MCF 10A (cell line): ENCODE measurements around the gene LRRC40. TPM values are rescaled to one million over a fixed set of nuclear protein-coding genes. Genes with fewer than 3 reads are reported as not detected.
A peak's percentile ranks its signal among the peaks of the same experiment; 100 is the strongest.

Experiments used
- BruUV-seq: library from RNA; stranded (reverse); fragments of 400-500 nt; replicated peaks from 2 replicates; lab custom pipeline; 2021; lab: Mats Ljungman, UMichigan
- CTCF ChIA-PET: fragments of 300-600 bp; sonication (Branson Sonifier 250); formaldehyde crosslinking; extraction: SDS; loops from one replicate; lab custom pipeline; 2021; ENCODE audit warnings: antibody characterized with exemption, inconsistent platforms; lab: Yijun Ruan, JAX
- POLR2A ChIA-PET: fragments of 300-600, 350-650 bp; sonication (Branson Sonifier 250); formaldehyde crosslinking; extraction: SDS; loops from one replicate; lab custom pipeline; 2020; ENCODE audit warnings: antibody characterized with exemption, inconsistent platforms; lab: Yijun Ruan, JAX
- DNase-seq: peaks from one replicate; pipeline ENCODE4 v3.0.0-alpha.2; 2018; ENCODE audit not compliant: unreplicated experiment
- H3K27ac Mint-ChIP-seq: one replicate; pipeline ENCODE4 v1.8.0; 2022; ENCODE audit warnings: mild to moderate bottlenecking, low read depth, mixed read lengths; ENCODE audit not compliant: unreplicated experiment
- H3K27me3 Mint-ChIP-seq: one replicate; pipeline ENCODE4 v1.8.0; 2022; ENCODE audit warnings: mixed read lengths; ENCODE audit not compliant: insufficient read depth, unreplicated experiment
- H3K36me3 Mint-ChIP-seq: one replicate; pipeline ENCODE4 v1.8.0; 2022; ENCODE audit warnings: mild to moderate bottlenecking, moderate library complexity, mixed read lengths; ENCODE audit not compliant: insufficient read depth, unreplicated experiment
- H3K4me1 Mint-ChIP-seq: one replicate; pipeline ENCODE4 v1.8.0; 2022; ENCODE audit warnings: mixed read lengths; ENCODE audit not compliant: insufficient read depth, unreplicated experiment
- H3K4me3 Mint-ChIP-seq: one replicate; pipeline ENCODE4 v1.8.0; 2022; ENCODE audit warnings: mild to moderate bottlenecking, moderate library complexity, mixed read lengths; ENCODE audit not compliant: unreplicated experiment
- H3K9me3 Mint-ChIP-seq: one replicate; pipeline ENCODE4 v1.8.0; 2022; ENCODE audit warnings: mixed read lengths; ENCODE audit not compliant: unreplicated experiment
- CTCF ChIP-seq: fragments of 200-600 bp; IDR thresholded peaks from one replicate; pipeline ENCODE4 v1.8.0; 2022; ENCODE audit warnings: antibody characterized with exemption, mild to moderate bottlenecking; ENCODE audit not compliant: unreplicated experiment
- intact Hi-C: fragments of 100-400 bp; cut with micrococcal nuclease; formaldehyde crosslinking; loops from 2 replicates; pipeline ENCODE4 v1.14.1; 2022
- total RNA-seq: library from RNA; stranded (reverse); gene quantifications from 2 replicates; pipeline ENCODE4 v1.2.3, GENCODE V29; 2022

The LRRC40 gene
- total RNA-seq, 1 experiment from 2014 or later = 14.7 TPM

DNA sequence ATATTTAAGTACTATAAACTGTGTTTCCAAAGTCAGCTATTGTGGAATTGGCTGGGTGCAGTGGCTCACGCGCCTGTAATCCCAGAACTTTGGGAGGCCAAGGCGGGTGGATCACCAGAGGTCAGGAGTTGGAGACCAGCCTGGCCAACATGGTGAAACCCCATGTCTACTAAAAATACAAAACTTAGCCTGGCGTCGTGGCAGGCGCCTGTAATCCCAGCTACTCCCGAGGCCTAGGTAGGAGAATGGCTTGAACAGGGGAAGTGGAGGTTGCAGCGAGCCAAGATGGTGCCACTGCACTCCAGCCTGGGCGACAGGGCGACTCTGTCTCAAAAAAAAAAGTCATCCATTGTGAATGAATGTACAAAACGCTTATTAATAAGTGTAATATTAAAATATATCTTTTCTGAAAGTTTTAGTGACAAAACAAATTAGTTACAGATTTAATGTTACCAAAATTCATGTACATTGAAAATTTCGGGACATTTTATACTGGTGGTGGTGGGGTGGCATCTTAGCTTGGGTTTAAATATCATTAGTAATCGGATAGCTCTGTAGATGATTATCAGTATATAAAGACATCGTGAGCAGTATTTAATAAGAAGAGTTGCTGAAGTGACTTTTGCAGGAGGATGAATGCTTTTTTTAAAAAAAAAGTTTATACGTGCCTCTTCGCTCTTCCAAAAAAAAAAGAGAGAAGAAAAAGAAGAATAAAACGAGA is 15.3 kb upstream of the LRRC40 start:
- intact Hi-C loops = loop anchor here (1.0 to 10.0 kb wide), 2 partner anchors 87 to 194 kb away; partner anchors contain the start of gene CTH
- DNase-seq = no peak
- H3K27ac Mint-ChIP-seq = peak overlapping the region; percentile 96
- H3K9me3 Mint-ChIP-seq = no peaks in the 10 kb centered on the region
- peak overlapping the region; percentile 78 for H3K4me3 Mint-ChIP-seq
- no peak for TF ChIP-seq CTCF
- peaks cover 60% of the 10 kb centered on the region for H3K36me3 Mint-ChIP-seq
- POLR2A ChIA-PET = interaction anchor here (0.6 to 9.9 kb wide), 14 partner anchors 10 to 861 kb away, joined by 3 to 193 read pairs (median 6); partner anchors contain the start of genes ANKRD13C, CTH, LRRC40 and ZRANB2
- peaks cover 21% of the 10 kb centered on the region for H3K4me1 Mint-ChIP-seq
- CTCF ChIA-PET = interaction anchor here (0.6 to 1.9 kb wide), 9 partner anchors 11 to 405 kb away, joined by 3 to 11 read pairs (median 3); no protein-coding TSS in a partner anchor
- TSS peak; percentile 85 for BruUV-seq
- no peaks in the 10 kb centered on the region for H3K27me3 Mint-ChIP-seq

- H3K4me1 Mint-ChIP-seq = peaks cover 21% of the 10 kb centered on the region
- H3K27ac Mint-ChIP-seq = peak overlapping the region; percentile 96
- intact Hi-C loops = loop anchor here (10.0 kb wide), 1 partner anchor 195 kb away; the partner anchor contains the start of gene CTH
- no peaks in the 10 kb centered on the region for H3K27me3 Mint-ChIP-seq
- H3K36me3 Mint-ChIP-seq = peaks cover 56% of the 10 kb centered on the region
- TF ChIP-seq CTCF = no peak
- no TSS peak for BruUV-seq
- H3K9me3 Mint-ChIP-seq = no peaks in the 10 kb centered on the region
- peak overlapping the region; percentile 78 for H3K4me3 Mint-ChIP-seq
- DNase-seq = no peak
- ChIA-PET CTCF (interaction anchor here (0.9 to 1.9 kb wide), 5 partner anchors 10 to 129 kb away, joined by 3 to 11 read pairs (median 3); no protein-coding TSS in a partner anchor), POLR2A (interaction anchor here (0.6 to 9.9 kb wide), 8 partner anchors 12 to 862 kb away, joined by 3 to 193 read pairs (median 9); partner anchors contain the start of genes ANKRD13C, CTH and LRRC40)
Observed at GRCh38 chr1:70220015-70220414, 14.6 kb upstream of the LRRC40 start.

DNA sequence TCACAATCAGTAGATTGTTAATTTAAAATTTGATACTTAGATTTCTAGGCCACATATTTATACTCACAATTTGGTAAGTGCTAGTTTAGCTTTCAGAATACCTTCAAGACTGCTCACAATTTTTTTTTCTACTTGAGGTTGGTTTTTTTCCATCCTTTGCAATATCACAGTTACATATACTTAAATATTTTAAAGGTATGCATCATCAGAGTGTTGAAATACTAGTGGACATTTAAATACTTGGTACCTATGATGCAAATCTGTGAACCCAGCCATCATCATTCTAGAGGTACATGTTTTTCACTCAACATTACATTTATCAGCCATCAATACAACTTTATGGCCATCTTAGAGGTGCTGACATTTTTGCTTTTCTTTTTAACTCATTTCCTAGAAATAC is 6.2 kb upstream of the LRRC40 start:
- intact Hi-C loops = no loop called here
- TF ChIP-seq CTCF = no peak
- Mint-ChIP-seq H3K27me3 (no peaks in the 10 kb centered on the region), H3K36me3 (peaks cover 29% of the 10 kb centered on the region), H3K9me3 (no peaks in the 10 kb centered on the region), H3K4me1 (peaks cover 22% of the 10 kb centered on the region), H3K4me3 (no peak overlapping the region), H3K27ac (no peak overlapping the region)
- DNase-seq = peak; percentile 3
- ChIA-PET POLR2A (interaction anchor here (0.7 to 11.5 kb wide), 2 partner anchors 7 to 92 kb away, joined by 3 to 193 read pairs; partner anchors contain the start of gene SRSF11), CTCF (interaction anchor here (0.6 kb wide), 1 partner anchor 74 kb away, joined by 3 read pairs; no protein-coding TSS in a partner anchor)
- no TSS peak for BruUV-seq

DNA sequence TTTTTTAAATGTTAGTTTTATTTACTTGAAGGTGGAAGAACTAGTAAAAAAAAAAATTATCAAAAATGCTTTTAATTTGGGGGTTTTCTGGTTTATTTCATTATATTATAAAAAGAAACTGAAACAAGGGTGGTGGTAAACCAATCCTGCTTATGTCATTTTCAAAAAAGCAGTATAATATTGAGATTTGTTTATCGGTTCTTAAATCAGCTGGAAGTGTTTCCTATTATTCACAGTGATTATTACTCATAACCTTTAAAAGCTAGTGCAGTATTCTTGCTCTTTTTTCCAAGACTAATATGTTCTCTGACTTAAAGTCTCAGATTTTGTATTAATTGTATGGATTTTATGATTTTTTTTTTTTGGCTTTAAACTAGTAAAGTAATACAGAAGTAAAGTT is 5.4 kb upstream of the LRRC40 start:
- peaks cover 22% of the 10 kb centered on the region for H3K36me3 Mint-ChIP-seq
- no peak for TF ChIP-seq CTCF
- no peak overlapping the region for H3K4me3 Mint-ChIP-seq
- ChIA-PET POLR2A (interaction anchor here (11.5 kb wide), 1 partner anchor 8 kb away, joined by 193 read pairs; the partner anchor contains the start of gene SRSF11), CTCF (interaction anchor here (0.6 to 0.9 kb wide), 2 partner anchors 16 to 24 kb away, joined by 3 to 4 read pairs; no protein-coding TSS in a partner anchor)
- H3K27me3 Mint-ChIP-seq = no peaks in the 10 kb centered on the region
- intact Hi-C loops = no loop called here
- H3K27ac Mint-ChIP-seq = no peak overlapping the region
- H3K9me3 Mint-ChIP-seq = no peaks in the 10 kb centered on the region
- no TSS peak for BruUV-seq
- H3K4me1 Mint-ChIP-seq = peaks cover 22% of the 10 kb centered on the region
- no peak for DNase-seq
